ENCODE measurements around the gene DNMT3B.

GRCh38 chr20:32823737-32824588, 61.8 kb downstream of the DNMT3B start:
- TF ChIP-seq EZH2 (IDR thresholded peaks at IDR 0.05; ENCODE audit: low read depth, unreplicated experiment), result no peak
- no peak for TF ChIP-seq CTCF (conservative IDR thresholded peaks at IDR 0.05; ENCODE audit: low read depth in 2 of 2)
- no peak for TF ChIP-seq REST (IDR thresholded peaks at IDR 0.05; ENCODE audit: unreplicated experiment)
- no peak for TF ChIP-seq POLR2AphosphoS5 (IDR thresholded peaks at IDR 0.05; ENCODE audit: low read depth)
- no peak for TF ChIP-seq ZNF331 (CRISPR knock-in tag; IDR thresholded peaks at IDR 0.05; ENCODE audit: low read depth)
- TF ChIP-seq CREB1 (CRISPR knock-in tag; IDR thresholded peaks at IDR 0.05; ENCODE audit: low read depth), result no peak
- no peak for TF ChIP-seq EZH2phosphoT487 (IDR thresholded peaks at IDR 0.05; ENCODE audit: unreplicated experiment)
- TF ChIP-seq NANOG (IDR thresholded peaks at IDR 0.05; ENCODE audit: borderline replicate concordance), result no peak
- TF ChIP-seq JUNB (IDR thresholded peaks at IDR 0.05; ENCODE audit: unreplicated experiment), result no peak
- TF ChIP-seq STAT1 (IDR thresholded peaks at IDR 0.05; ENCODE audit: unreplicated experiment), result no peak
- TF ChIP-seq ZNF114 (CRISPR knock-in tag; IDR thresholded peaks at IDR 0.05), result no peak
- TF ChIP-seq ZNF462 (CRISPR knock-in tag; IDR thresholded peaks at IDR 0.05), result no peak
- no peak for TF ChIP-seq ETS1 (IDR thresholded peaks at IDR 0.05)

Data from GM23338 (cell line).